NCI-H1694 (cell line): ENCODE measurements around the gene RNF157.

ENCODE experiments used
- DNase-seq: peaks from one replicate; lab custom pipeline; 2025; lab: John Stamatoyannopoulos, UW

RNF157 gene

GRCh38 chr17:76156662-76156991, 83.7 kb downstream of the RNF157 start:
- DNase-seq = no peak

GRCh38 chr17:76155988-76156661, 84.2 kb downstream of the RNF157 start:
- no peak for DNase-seq

GRCh38 chr17:76154936-76155845, 85.1 kb downstream of the RNF157 start:
- no peak for DNase-seq

- no peak for DNase-seq
These were observed 86.0 kb downstream of the RNF157 start for GRCh38 chr17:76154292-76154691.

GRCh38 chr17:76153640-76154039, 86.7 kb downstream of the RNF157 start:
- DNase-seq = no peak

- no peak for DNase-seq
These were observed 87.1 kb downstream of the RNF157 start for GRCh38 chr17:76153202-76153601.

GRCh38 chr17:76152591-76152990, 87.7 kb downstream of the RNF157 start:
- DNase-seq = no peak

GRCh38 chr17:76151896-76152454, 88.3 kb downstream of the RNF157 start:
- DNase-seq = no peak

GRCh38 chr17:76150712-76151622, 89.3 kb downstream of the RNF157 start:
- DNase-seq = no peak

GRCh38 chr17:76149214-76149613, 91.1 kb downstream of the RNF157 start:
- no peak for DNase-seq

GRCh38 chr17:76148015-76148326, 92.3 kb downstream of the RNF157 start:
- no peak for DNase-seq

GRCh38 chr17:76147211-76148014, 92.9 kb downstream of the RNF157 start:
- peak; percentile 53 for DNase-seq

GRCh38 chr17:76146053-76146851, 94.0 kb downstream of the RNF157 start:
- no peak for DNase-seq

- DNase-seq = no peak
These were observed 94.9 kb downstream of the RNF157 start for GRCh38 chr17:76145231-76146052.

- DNase-seq = no peak
These were observed 97.7 kb downstream of the RNF157 start for GRCh38 chr17:76142585-76143041.

- DNase-seq = no peak
These were observed 98.2 kb downstream of the RNF157 start for GRCh38 chr17:76142039-76142584.

- peak; percentile 78 for DNase-seq
These were observed 98.9 kb downstream of the RNF157 start, which contains the start of gene FOXJ1 for GRCh38 chr17:76141212-76142038. Gene FOXJ1, minus strand, starts transcription at chr17:76141245. Its CDS starts 850 bp downstream, at chr17:76140395.

- no peak for DNase-seq
These were observed 99.6 kb downstream of the RNF157 start for GRCh38 chr17:76140661-76141211.
